G401.6 (cell line): ENCODE results near the gene ADD1.

ENCODE experiments used
- FAIRE-seq: peaks from 2 replicates; lab custom pipeline; 2012; peaks lifted over from hg19 to GRCh38; lab: Jason Lieb, UNC

ADD1 gene

DNA sequence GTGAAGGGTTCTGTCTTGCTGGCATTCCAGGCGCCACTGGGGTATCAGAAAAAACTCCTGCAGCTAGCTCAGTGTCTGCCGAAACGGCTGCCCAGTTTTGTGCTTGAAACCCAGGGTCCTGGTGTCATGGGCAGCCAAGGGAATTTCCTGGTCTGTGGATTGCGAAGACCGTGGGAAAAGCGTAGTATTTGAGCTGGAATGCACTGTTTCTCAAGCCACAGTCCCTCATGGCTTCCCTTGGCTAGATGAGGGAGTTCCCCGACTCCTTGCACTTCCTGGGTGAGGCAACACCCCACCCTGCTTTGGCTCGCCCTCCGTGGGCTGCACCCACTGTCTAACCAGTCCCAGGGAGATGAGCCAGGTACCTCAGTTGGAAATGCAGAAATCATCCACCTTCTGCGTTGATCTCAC lies 79.5 kb downstream of the ADD1 start:
- FAIRE-seq = no peak

DNA sequence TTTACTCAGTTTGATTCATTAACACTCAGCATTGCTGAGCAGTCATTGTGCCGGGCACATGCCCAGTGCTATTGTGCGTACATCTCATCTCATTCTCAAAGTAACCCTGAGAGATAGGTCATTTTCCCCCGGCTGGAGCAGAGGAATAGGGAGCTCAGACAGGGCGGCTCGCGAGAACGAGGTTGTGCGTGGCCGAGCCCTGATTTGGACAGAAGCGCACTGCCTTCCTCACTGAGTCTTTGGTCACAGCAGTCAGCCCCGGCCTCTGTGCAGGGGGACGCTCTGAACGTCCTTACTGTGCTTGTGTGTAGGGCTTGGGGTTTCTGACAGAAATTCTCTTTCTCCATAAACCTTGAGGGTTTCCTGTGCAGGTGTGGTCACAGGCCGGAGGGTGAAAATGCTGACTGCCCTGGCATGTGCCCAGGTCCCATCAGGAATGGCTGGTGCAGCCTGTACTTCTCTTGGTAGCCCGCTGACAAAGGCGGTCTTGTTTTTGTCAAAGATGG lies 80.1 kb downstream of the ADD1 start:
- FAIRE-seq = no peak

DNA sequence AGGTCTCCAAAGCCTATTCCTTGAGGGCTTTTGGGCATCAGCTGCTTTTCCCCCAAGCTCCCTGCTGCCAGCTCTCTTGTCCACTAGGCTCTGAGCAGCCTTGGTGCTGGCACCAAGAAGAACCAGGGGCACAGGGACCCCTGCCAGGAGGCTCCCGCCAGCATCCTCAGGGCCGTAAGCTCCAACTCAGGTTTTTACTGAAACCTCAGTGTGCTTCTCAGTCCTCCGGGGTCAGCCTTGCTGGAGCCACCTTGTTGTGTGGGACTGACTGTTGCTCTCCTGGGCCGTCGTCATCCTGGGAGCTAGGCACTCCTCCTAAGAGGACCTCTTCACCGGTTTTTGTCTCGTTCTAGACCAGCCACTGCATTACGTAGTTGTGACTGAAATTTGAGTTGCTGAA lies 80.6 kb downstream of the ADD1 start:
- FAIRE-seq = no peak

DNA sequence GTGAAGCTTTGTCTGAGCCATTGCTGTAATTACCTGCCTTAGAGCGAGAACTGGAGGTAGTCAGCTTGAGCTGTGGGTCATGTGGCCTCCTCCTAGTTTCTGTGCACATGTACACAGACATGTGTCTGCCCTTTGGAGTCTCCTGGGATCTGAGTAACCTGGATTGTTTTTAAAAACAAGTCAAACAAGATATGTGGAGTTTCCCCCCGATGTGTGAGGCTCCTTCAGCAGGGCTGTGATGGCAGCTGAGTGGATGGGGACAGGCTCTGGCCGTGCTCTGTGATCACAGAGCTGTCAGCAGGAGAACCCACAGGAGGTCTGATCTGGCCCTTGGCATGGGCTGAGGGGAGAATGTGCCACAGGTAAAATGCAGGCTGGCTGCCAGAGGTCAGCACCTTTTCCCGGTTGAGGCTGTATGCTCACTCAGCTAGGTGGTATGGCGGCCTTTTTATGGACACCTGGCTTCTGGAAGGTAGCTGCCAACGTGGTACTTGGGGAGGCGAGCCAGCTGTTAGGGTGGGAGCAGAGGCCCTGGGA lies 81.2 kb downstream of the ADD1 start:
- FAIRE-seq = no peak

DNA sequence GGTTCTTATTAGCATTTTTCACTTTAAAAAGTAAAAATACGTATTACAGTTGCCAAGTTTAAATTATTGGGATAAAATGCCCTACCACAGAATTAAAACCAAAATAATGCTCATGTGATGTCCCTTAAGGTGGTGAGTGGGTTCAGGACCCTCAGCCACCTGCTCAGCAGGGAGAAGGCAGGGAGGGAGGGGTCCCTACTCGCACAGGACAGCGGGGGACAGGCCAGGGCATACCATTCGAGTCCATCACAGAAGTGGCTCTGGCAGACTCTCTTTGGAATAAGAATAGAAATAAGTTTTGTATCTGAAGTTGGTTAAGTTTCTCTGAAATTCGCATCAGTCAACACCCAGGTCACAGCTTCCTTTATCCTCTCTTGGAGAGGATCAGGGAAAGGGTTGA lies 81.9 kb downstream of the ADD1 start:
- no peak for FAIRE-seq

DNA sequence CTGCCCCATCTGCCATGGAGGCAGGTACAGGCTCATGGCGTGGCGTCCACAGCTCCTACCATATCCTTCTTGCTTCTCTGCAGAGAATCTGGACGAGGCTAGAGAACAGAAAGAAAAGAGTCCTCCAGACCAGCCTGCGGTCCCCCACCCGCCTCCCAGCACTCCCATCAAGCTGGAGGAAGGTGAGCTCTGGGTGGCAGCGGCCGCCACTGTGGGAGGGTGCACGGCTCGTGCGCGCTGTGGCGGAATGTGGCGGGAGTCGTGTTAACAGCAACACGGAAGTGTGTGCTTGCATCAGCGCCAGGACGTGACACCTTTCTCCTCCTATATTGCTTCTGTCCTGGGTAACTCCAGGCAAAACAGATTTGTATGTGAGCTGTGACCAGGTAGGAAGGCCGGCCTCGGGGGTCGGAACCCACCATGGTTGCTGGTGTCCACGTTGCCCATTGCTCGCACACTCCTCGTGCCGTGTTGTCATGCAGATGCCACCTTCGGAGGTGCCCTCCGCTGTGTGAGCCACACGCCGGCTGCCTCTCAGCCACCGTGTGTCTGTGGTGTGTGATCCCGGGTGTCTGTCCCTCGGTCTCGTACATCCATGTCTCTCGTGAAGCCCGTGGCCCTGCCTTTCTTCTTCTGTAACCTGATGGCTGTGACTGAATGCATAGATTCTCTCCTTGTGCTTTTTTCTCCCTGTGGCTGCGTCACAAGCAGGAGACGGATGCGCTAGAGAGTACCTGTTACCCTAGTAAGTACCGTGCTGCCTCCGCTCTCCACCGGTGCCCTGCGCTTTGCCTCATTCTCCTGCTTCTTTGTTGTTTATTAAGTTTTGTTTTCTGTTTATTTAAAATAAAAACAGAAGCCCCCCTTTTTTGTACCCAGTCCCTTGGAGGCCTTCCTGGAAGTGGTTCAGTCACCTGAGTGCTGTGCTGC lies 82.6 kb downstream of the ADD1 start:
- no peak for FAIRE-seq

- FAIRE-seq = no peak
These were observed 83.5 kb downstream of the ADD1 start for GRCh38 chr4:2927016-2927695.

DNA sequence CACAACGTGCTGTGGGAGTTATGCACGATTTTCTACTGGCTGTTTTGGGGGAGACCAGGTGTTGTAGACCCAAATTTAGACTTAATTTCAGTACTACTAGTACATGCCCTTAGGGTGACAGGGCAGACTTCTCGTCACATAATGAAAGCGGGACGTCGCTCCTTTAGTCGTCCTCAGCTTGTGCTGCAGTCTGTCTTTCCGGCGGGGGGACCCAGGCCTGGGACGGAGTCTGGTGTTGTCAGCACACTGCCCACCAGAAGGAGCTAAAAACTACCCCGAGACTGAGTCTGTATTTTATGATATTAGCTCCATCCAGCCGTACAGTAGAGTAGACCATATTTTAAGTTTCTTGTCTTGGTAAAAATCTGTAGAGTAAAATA lies 84.0 kb downstream of the ADD1 start:
- no peak for FAIRE-seq

DNA sequence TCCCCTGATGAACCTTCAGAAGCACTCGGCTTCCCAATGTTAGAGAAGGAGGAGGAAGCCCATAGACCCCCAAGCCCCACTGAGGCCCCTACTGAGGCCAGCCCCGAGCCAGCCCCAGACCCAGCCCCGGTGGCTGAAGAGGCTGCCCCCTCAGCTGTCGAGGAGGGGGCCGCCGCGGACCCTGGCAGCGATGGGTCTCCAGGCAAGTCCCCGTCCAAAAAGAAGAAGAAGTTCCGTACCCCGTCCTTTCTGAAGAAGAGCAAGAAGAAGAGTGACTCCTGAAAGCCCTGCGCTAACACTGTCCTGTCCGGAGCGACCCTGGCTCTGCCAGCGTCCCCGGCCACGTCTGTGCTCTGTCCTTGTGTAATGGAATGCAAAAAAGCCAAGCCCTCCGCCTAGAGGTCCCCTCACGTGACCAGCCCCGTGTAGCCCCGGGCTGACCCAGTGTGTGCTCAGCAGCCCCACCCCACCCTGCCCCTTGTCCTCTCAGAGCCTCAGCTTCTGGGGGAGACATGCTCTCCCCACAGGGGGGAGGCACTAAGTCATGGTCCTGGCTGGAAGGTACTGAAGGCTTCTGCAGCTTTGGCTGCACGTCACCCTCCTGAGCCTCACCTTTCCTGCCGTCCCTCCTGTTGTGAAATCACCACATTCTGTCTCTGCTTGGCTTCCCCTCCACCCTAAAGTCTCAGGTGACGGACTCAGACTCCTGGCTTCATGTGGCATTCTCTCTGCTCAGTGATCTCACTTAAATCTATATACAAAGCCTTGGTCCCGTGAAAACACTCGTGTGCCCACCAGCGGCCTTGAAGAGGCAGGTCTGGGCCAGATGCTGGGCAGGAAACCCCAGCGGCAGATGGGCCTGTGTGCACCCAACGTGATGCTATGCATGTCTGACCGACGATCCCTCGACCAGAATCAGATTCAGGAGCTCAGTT lies 84.9 kb downstream of the ADD1 start:
- no peak for FAIRE-seq

GRCh38 chr4:2929469-2929868 lies 85.8 kb downstream of the ADD1 start:
- FAIRE-seq = no peak

DNA sequence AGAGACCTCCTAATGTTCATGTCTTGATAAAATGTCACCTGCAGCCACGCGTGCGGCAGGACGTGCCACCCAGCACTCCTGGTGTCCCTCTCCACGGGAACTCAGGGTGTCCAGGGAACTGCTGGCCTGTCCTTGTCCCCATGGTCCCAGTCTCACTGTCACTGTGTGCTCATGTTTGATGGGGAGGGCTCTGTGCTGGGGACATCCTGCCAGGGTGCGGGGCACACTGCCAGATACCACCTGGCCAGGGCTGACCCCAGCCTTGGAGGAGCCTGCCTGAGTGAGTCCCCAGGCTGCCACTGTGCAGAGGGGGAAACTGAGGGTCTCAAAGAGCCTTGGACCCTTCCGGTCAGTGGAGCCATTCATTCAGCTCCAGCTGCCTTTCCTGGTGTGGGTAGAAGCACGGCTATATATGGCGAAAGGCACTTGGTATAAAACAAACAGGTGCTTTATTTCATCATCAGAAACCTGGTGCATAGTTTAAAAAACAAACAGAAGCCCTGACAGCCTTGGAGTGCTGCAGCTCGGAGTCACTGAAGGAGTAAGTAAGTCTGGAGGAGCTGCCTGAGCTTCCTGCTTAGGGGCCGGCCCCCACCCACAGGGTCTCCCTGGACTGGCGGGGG lies 86.6 kb downstream of the ADD1 start:
- FAIRE-seq = no peak

GRCh38 chr4:2930758-2931511 lies 87.3 kb downstream of the ADD1 start:
- no peak for FAIRE-seq

GRCh38 chr4:2931512-2932301 lies 88.1 kb downstream of the ADD1 start:
- FAIRE-seq = no peak

DNA sequence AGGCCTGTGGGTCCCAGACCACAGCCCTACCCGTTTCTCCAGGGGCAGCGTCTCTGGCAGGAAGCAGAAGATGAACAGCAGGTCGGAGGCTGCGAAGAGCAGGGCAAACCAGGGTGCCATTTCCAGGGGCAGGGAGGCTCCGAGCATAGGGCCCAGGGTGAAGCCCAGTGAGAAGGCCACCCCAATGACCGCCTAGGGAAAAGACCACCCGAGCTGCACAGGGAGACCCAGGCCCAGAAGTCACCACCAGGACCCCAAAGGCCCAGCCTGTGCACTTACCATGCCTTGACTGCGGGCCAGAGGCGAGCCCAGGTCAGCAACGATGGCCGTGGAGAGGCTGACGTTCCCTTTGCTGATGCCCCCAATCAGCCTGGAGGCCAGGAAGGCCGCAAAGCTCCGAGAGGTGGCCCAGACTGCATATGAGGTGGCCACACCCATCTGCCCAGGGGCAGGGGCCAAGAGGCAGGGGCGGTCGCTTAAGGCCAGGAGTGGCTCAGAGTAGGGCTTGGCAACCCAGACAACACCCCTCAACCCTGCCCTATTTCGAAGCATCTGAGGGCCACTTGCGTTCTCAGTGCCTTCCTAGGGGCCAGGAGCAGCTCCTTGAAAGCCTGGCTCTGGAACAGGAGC lies 88.8 kb downstream of the ADD1 start:
- no peak for FAIRE-seq

- FAIRE-seq = no peak
These were observed 89.4 kb downstream of the ADD1 start for GRCh38 chr4:2932951-2933565.

DNA sequence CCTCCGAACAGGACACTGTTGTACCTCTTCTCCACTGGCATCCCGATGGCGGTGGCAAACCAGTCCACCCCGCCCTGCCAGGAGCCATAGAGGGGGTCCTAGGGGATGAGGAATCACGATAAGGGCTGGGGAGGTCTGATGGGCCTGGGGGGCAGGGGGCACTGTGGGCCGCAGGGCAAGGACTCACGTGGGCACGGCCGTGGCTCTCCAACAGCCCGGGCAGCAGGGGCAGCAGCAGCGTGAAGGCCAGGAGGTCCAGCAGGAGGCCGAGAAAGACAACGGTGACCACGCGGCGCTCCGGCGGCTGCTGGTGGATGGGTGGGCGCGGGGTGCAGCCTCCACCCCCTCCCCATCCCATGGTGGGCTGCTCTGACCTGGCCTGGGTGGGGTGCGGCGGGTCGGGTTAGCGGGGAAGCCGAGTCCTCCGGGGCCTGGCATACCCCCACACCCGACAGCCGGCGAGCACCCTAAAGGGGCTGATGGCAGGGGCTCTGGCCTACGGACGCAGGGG lies 90.0 kb downstream of the ADD1 start:
- no peak for FAIRE-seq

GRCh38 chr4:2934077-2934812 lies 90.6 kb downstream of the ADD1 start:
- no peak for FAIRE-seq
